Endothelial cell of umbilical vein (primary cell): ENCODE results near the gene TRNT1. TPM values are rescaled to one million over a fixed set of nuclear protein-coding genes. Genes with fewer than 3 reads are reported as not detected.
A peak's percentile ranks its signal among the peaks of the same experiment; 100 is the strongest.

ENCODE experiments used
- BruUV-seq: library from RNA; stranded (reverse); fragments of 400-500 nt; replicated peaks from 2 replicates; lab custom pipeline; 2021; lab: Mats Ljungman, UMichigan
- CTCF ChIA-PET: fragments of 300-600, 350-600 bp; sonication (Branson Sonifier 250); formaldehyde crosslinking; loops from one replicate; lab custom pipeline; 2021; ENCODE audit warnings: antibody characterized with exemption, inconsistent platforms; lab: Charles Lee
- POLR2A ChIA-PET: fragments of 300-600, 350-600 bp; sonication (Branson Sonifier 250); formaldehyde crosslinking; loops from one replicate; lab custom pipeline; 2021; ENCODE audit warnings: antibody characterized with exemption, inconsistent platforms; lab: Charles Lee
- DNase-seq: peaks from one replicate; pipeline ENCODE4 v3.0.0-alpha.2; 2011; ENCODE audit warnings: low read depth, low spot score
- FAIRE-seq: peaks from 2 replicates; lab custom pipeline; 2011; peaks lifted over from hg19 to GRCh38; lab: Jason Lieb, UNC
- H2AFZ ChIP-seq: 2 replicates; pipeline ENCODE4 v1.6.0; 2012; ENCODE audit warnings: low read depth, low read length, control low read depth, inconsistent platforms
- H3K27ac ChIP-seq: 2 replicates; pipeline ENCODE4 v1.5.1; 2011; ENCODE audit warnings: low read depth, mild to moderate bottlenecking, control low read depth, low read length, moderate library complexity; ENCODE audit not compliant: insufficient read depth
- H3K27me3 ChIP-seq, 2 experiments: 2 replicates each; pipeline versions ENCODE4 v1.6.0 to v1.6.1; 2011; ENCODE audit warnings: low read length in 2 of 2, mixed read lengths in 1 of 2; ENCODE audit not compliant: control insufficient read depth in 2 of 2, insufficient read depth in 2 of 2
- H3K36me3 ChIP-seq, 2 experiments: 2 replicates in 1 of 2; 3 replicates in 1 of 2; pipeline ENCODE4 v1.5.1; 2011; ENCODE audit warnings: low read length in 2 of 2, mild to moderate bottlenecking in 1 of 2, moderate library complexity in 1 of 2; ENCODE audit not compliant: control insufficient read depth in 2 of 2, insufficient read depth in 2 of 2; ENCODE audit errors: extremely low read depth in 1 of 2
- H3K4me1 ChIP-seq: 3 replicates; pipeline ENCODE4 v1.5.1; 2011; ENCODE audit warnings: mild to moderate bottlenecking, low read length; ENCODE audit not compliant: control insufficient read depth, insufficient read depth; ENCODE audit errors: extremely low read depth
- H3K4me2 ChIP-seq: 2 replicates; pipeline ENCODE4 v1.6.1; 2011; ENCODE audit warnings: low read length, control low read depth, mixed read lengths; ENCODE audit not compliant: insufficient read depth
- H3K4me3 ChIP-seq, 3 experiments: fragments of 200-600 bp in 1 of 3; sonication (generic), shearing (Covaris generic) in 1 of 3; replicated peaks in 1 of 3; 2 replicates each; pipeline ENCODE4 v1.5.1; 2011 to 2016; ENCODE audit warnings: control low read depth in 3 of 3, low read length in 3 of 3, mild to moderate bottlenecking in 2 of 3, inconsistent platforms in 1 of 3, low read depth in 1 of 3, moderate library complexity in 1 of 3; ENCODE audit not compliant: insufficient read depth in 1 of 3
- H3K79me2 ChIP-seq: 2 replicates; pipeline ENCODE4 v1.6.0; 2012; ENCODE audit warnings: low read length, inconsistent platforms; ENCODE audit not compliant: control insufficient read depth, insufficient read depth
- H3K9ac ChIP-seq: replicated peaks from 2 replicates; pipeline ENCODE3; 2011; ENCODE audit warnings: low read length, control low read depth; ENCODE audit not compliant: insufficient read depth; ENCODE audit errors: extremely low read depth
- H3K9me1 ChIP-seq: replicated peaks from 3 replicates; pipeline ENCODE4 v1.6.0; 2011; ENCODE audit warnings: mild to moderate bottlenecking, low read length; ENCODE audit not compliant: control insufficient read depth, insufficient read depth; ENCODE audit errors: extremely low read depth
- H3K9me3 ChIP-seq: replicated peaks from 2 replicates; pipeline ENCODE4 v1.5.1; 2012; ENCODE audit warnings: low read length, inconsistent platforms; ENCODE audit not compliant: control insufficient read depth, insufficient read depth
- H4K20me1 ChIP-seq: replicated peaks from 2 replicates; pipeline ENCODE3; 2011; ENCODE audit warnings: mild to moderate bottlenecking, low read length; ENCODE audit not compliant: control insufficient read depth, insufficient read depth; ENCODE audit errors: extremely low read depth
- CTCF ChIP-seq, 2 donors: IDR thresholded peaks; 1 replicate in 1 of 2; 2 replicates in 1 of 2; pipeline ENCODE4 v1.5.1; 2011; ENCODE audit warnings: low read length in 2 of 2, mild to moderate bottlenecking in 2 of 2, moderate library complexity in 2 of 2, control low read depth in 1 of 2, inconsistent platforms in 1 of 2, low read depth in 1 of 2; ENCODE audit not compliant: insufficient read depth in 1 of 2; ENCODE audit errors: extremely low read depth in 1 of 2
- EZH2 ChIP-seq: IDR thresholded peaks from 2 replicates; pipeline ENCODE4 v1.6.1; 2012; ENCODE audit warnings: borderline replicate concordance, low read depth, mild to moderate bottlenecking, moderate library complexity, low read length, inconsistent platforms; ENCODE audit not compliant: severe bottlenecking
- FOS ChIP-seq: IDR thresholded peaks from 2 replicates; pipeline ENCODE4 v1.6.1; 2011; ENCODE audit warnings: mild to moderate bottlenecking, low read length, moderate library complexity, borderline replicate concordance; ENCODE audit not compliant: insufficient read depth
- GATA2 ChIP-seq: IDR thresholded peaks from 2 replicates; pipeline ENCODE4 v1.7.0; 2011; ENCODE audit warnings: low read depth, mild to moderate bottlenecking, moderate library complexity, mixed read lengths, low read length; ENCODE audit not compliant: insufficient read length, insufficient read depth
- JUN ChIP-seq: IDR thresholded peaks from 2 replicates; pipeline ENCODE4 v1.6.1; 2011; ENCODE audit warnings: borderline replicate concordance, low read depth; ENCODE audit not compliant: insufficient read length, insufficient read depth
- MAX ChIP-seq: IDR thresholded peaks from 2 replicates; pipeline ENCODE4 v1.6.1; 2011; ENCODE audit not compliant: insufficient read depth, insufficient read length
- MYC ChIP-seq: IDR thresholded peaks from one replicate; pipeline ENCODE4 v1.6.1; 2011; ENCODE audit warnings: mild to moderate bottlenecking, low read depth, low read length
- POLR2A ChIP-seq: IDR thresholded peaks from 2 replicates; pipeline ENCODE4 v1.6.1; 2012; ENCODE audit warnings: low read depth, mild to moderate bottlenecking, control low read depth, low read length
- POLR2AphosphoS5 ChIP-seq: IDR thresholded peaks from 2 replicates; pipeline ENCODE4 v1.6.1; 2012; ENCODE audit warnings: low read depth, mild to moderate bottlenecking, control low read depth, low read length, moderate library complexity; ENCODE audit not compliant: insufficient read depth
- dilution Hi-C: fragments of 300-500 bp; cut with MboI; formaldehyde crosslinking; loops from one replicate; pipeline ENCODE4 v1.15.0; 2019; ENCODE audit warnings: low sequenced_read_pairs; ENCODE audit not compliant: extremely low pct_ligation_motif_present
- intact Hi-C: fragments of 100-400 bp; cut with micrococcal nuclease; formaldehyde crosslinking; loops from one replicate; pipeline ENCODE4 v1.10.0; 2022
- polyA plus RNA-seq, 4 experiments: library from polyadenylated mRNA; depleted of rRNA in 3 of 4; stranded (reverse) in 3 of 4; unstranded in 1 of 4; fragments of >200 nt; gene quantifications; 2 replicates each; pipeline versions ENCODE4 v1.2.1 to v1.2.3, GENCODE V29; 2011 to 2012; ENCODE audit warnings: missing spikeins in 1 of 4
- total RNA-seq: library from RNA; stranded (reverse); gene quantifications from 2 replicates; pipeline ENCODE4 v1.2.3, GENCODE V29; 2021

The TRNT1 gene
- total and polyA plus RNA-seq, 2 donors (not counting 3 experiments of a cell fraction or from before 2014, with no cell fraction given), result 4.6 to 21.3 TPM

GRCh38 chr3:3157484-3157883 is 30.7 kb downstream of the TRNT1 start:
- Histone ChIP-seq H3K4me2 (no peak overlapping the region), H3K9ac (no peak overlapping the region), H3K4me3 (no peak overlapping the region), H2AFZ (no peak overlapping the region), H4K20me1 (peaks cover 3% of the 10 kb centered on the region), H3K79me2 (no peaks in the 10 kb centered on the region), H3K9me3 (no peaks in the 10 kb centered on the region), H3K36me3 (peaks cover 10 to 13% of the 10 kb centered on the region in 2 experiments), H3K9me1 (no peaks in the 10 kb centered on the region), H3K27ac (no peak overlapping the region), H3K4me1 (peaks cover 9% of the 10 kb centered on the region), H3K27me3 (no peaks in the 10 kb centered on the region)
- intact Hi-C loops, result no loop called here
- BruUV-seq, result no TSS peak
- dilution Hi-C loops, result no loop called here
- TF ChIP-seq EZH2 (no peak), GATA2 (no peak), FOS (no peak), MAX (no peak), POLR2AphosphoS5 (no peak)
- ChIA-PET POLR2A (no interaction called here), CTCF (interaction anchor here (0.8 kb wide), 1 partner anchor 16 kb away, joined by 3 read pairs; no protein-coding TSS in a partner anchor)
- no peak for FAIRE-seq
- DNase-seq, result no peak

- Histone ChIP-seq H2AFZ (no peak overlapping the region), H3K27me3 (no peaks in the 10 kb centered on the region), H4K20me1 (no peaks in the 10 kb centered on the region), H3K27ac (no peak overlapping the region), H3K9ac (no peak overlapping the region), H3K9me3 (no peaks in the 10 kb centered on the region), H3K79me2 (no peaks in the 10 kb centered on the region), H3K4me2 (no peak overlapping the region), H3K4me3 (no peak overlapping the region), H3K9me1 (no peaks in the 10 kb centered on the region), H3K4me1 (no peaks in the 10 kb centered on the region), H3K36me3 (peaks cover 10 to 15% of the 10 kb centered on the region in 2 experiments)
- DNase-seq (peak; percentile 54), FAIRE-seq (no peak)
- POLR2A ChIA-PET, result no interaction called here
- intact Hi-C loops, result no loop called here
- no TSS peak for BruUV-seq
- no peak for TF ChIP-seq MAX
- TF ChIP-seq CTCF (IDR thresholded peaks at IDR 0.05; ENCODE audit: extremely low read depth in 1 of 2, insufficient read depth in 1 of 2, low read depth in 1 of 2, low read length in 2 of 2), result no peak
- TF ChIP-seq POLR2AphosphoS5, result no peak
- TF ChIP-seq POLR2A, result no peak
- TF ChIP-seq FOS, result no peak
- TF ChIP-seq JUN, result no peak
- no peak for TF ChIP-seq GATA2
- no peak for TF ChIP-seq EZH2
- TF ChIP-seq MYC, result no peak
- CTCF ChIA-PET, result interaction anchor here (1.0 to 1.3 kb wide), 2 partner anchors 9 kb away, joined by 3 read pairs; no protein-coding TSS in a partner anchor
- dilution Hi-C loops, result no loop called here
Observed at GRCh38 chr3:3160826-3161225, 34.1 kb downstream of the TRNT1 start.
